Measurements from ENCODE around the gene HOXB6. TPM values are rescaled to one million over a fixed set of nuclear protein-coding genes. Genes with fewer than 3 reads are reported as not detected.

Gene HOXB6
- total RNA-seq, 4 donors from 2014 or later, result 0.27 to 4.6 (median 0.45) TPM

DNA sequence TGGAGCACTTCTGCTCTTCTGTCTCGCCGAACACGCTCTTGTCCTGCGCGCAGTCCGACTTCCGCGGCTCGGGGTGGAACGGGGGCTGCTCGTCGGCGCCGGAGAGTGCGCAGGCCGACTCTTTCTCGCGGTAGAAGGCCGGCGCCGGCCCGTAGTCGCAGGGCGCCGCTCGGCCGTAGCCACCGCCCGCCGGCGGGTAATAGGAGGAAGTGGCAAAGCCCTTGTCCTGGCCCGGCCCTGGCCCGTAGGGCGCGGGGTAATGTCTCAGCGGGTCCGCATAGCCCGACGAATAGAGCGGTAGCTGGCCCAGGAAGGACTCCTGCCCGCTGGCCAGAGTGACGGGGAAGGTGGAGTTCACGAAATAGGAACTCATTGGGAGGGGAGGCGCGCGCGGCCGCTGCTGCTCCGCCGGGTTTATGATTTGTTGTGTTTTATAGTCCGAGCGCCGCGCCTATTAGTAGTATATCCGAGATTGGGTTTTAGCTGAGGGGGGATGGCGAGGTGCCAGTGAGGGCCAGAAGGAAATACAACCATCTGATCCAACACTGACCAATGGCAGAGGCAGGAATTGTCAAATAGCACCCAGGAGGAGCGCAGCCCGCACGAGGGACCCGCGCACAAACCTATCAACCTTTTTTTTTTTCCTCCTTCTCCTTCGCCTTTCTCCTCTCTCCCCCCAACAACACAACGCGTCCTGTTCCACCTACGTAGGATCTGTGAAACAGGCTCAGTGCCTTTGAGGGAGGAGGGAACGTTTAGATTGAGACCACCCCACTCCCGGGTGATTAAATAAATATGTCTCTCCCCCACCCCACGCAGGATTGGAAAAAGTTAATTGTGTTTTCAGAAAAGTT is 6.8 kb downstream of the HOXB6 start:
- TF ChIP-seq, protein P1, sequence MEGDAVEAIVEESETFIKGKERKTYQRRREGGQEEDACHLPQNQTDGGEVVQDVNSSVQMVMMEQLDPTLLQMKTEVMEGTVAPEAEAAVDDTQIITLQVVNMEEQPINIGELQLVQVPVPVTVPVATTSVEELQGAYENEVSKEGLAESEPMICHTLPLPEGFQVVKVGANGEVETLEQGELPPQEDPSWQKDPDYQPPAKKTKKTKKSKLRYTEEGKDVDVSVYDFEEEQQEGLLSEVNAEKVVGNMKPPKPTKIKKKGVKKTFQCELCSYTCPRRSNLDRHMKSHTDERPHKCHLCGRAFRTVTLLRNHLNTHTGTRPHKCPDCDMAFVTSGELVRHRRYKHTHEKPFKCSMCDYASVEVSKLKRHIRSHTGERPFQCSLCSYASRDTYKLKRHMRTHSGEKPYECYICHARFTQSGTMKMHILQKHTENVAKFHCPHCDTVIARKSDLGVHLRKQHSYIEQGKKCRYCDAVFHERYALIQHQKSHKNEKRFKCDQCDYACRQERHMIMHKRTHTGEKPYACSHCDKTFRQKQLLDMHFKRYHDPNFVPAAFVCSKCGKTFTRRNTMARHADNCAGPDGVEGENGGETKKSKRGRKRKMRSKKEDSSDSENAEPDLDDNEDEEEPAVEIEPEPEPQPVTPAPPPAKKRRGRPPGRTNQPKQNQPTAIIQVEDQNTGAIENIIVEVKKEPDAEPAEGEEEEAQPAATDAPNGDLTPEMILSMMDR (IDR thresholded peaks at IDR 0.05), result no peak
- TF ChIP-seq POLR2A (IDR thresholded peaks at IDR 0.05), result no peak
- H3K4me3 ChIP-seq (ENCODE audit: low read depth, poor library complexity, severe bottlenecking), result peak overlapping the region; percentile 27
- DNase-seq (ENCODE audit: low spot score in 2 of 2), result peak in 1 of 2 donors; percentile 94
- intact Hi-C loops (cut with DNase I; ENCODE audit: low total_unique reads), result no loop called here
- WGBS, 2 donors, result 6 to 10% methylated on average over 48 to 58 of the region's 68 CpGs

DNA sequence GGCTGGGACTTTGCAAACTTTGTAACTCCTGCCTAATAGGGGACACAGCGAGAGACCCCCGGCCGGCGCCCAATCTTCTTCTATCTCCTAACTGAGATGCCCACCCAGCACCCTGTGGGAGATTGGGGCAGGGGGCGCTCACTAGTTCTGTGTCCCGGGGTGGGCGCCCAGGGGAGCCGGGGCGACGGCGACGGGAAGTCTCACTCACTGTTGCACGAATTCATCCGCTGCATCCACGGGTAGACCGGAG is 7.3 kb downstream of the HOXB6 start:
- intact Hi-C loops (cut with DNase I; ENCODE audit: low total_unique reads), result no loop called here
- H3K4me3 ChIP-seq (ENCODE audit: low read depth, poor library complexity, severe bottlenecking), result no peak overlapping the region
- no peak for TF ChIP-seq POLR2A (IDR thresholded peaks at IDR 0.05)
- TF ChIP-seq, protein P1 (IDR thresholded peaks at IDR 0.05), result no peak
- WGBS, 2 donors, result 23% methylated on average over 13 to 16 of the region's 16 CpGs
- no peak for DNase-seq (ENCODE audit: low spot score in 2 of 2)

DNA sequence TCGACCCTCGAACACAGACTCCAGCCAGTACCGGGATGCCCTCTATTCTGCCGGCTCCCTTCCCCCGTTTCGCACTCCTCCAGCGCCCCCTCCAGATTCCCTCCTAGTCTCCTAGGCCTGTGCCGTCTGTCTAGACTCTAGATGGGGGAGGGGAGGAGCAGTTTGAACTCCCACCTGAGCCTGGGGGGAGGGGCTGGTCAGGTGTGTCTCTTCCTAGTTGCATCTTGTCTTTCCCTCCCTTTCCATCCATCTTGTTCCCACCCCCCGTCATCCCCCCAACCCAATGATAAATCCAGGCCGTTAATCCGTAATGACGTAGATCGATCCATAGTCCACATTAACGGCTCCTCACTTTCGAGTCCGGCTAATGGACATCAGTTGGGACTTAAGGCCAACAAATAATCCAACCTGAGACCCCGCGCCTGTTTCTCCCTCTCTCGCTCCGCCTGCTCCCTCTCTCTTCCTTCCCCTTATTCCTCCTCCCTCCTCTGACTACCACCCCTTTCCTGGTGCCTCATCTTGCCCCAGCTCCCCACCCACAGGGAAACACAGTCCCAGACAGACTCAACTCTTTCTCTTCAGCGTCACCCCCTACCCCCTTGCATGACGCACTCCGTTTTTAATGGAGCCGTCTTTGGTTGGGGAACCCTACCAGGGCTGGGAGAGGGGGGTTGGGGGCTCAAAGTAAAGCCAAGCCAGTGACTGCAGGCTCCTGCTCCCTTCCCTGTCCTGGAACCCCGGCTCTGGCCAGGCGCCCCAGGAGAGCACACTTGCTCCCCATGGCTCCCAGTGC is 7.9 kb downstream of the HOXB6 start:
- no peak for DNase-seq (ENCODE audit: low spot score in 2 of 2)
- H3K4me3 ChIP-seq (ENCODE audit: low read depth, poor library complexity, severe bottlenecking), result no peak overlapping the region
- 46 to 47% methylated on average over 26 of the region's 26 CpGs for WGBS, 2 donors
- intact Hi-C loops (cut with DNase I; ENCODE audit: low total_unique reads), result no loop called here
- TF ChIP-seq POLR2A (IDR thresholded peaks at IDR 0.05), result no peak
- TF ChIP-seq, protein P1 (IDR thresholded peaks at IDR 0.05), result no peak

DNA sequence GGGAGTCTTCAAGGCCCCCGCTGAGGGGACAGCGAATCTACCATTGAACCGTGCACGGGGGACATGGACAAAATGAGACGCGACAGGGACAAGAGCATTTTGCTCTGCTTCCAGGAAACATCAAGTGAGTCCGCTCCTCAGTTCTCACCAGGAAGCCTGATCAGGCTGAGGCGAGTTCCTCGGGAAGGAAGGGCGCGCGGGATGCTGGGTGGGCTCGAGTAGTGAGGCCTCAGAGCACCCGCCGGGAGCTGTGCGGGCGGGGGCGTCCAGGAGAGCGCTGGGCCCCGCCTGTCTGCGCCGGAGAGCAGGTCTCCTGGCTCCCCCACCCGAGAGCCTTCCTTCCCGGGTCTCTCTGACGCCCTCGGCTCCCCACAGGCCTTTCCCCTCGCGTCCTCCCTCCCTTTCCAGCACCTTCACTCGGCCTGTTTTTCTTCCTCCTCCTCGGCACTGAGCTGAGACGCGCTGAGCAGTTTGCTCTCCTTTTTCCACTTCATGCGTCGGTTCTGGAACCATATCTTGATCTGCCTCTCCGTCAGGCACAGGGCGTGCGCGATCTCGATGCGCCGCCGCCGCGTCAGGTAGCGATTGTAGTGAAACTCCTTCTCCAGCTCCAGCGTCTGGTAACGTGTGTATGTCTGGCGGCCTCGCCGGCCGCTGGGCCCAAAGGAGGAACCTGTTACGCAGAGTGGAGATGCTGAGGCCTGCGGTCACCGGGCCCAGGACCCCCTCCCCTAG is 8.6 kb downstream of the HOXB6 start:
- TF ChIP-seq, protein P1 (IDR thresholded peaks at IDR 0.05), result no peak
- TF ChIP-seq POLR2A (IDR thresholded peaks at IDR 0.05), result no peak
- 74 to 76% methylated on average over 49 to 54 of the region's 54 CpGs for WGBS, 2 donors
- DNase-seq (ENCODE audit: low spot score in 2 of 2), result no peak
- no peak overlapping the region for H3K4me3 ChIP-seq (ENCODE audit: low read depth, poor library complexity, severe bottlenecking)
- intact Hi-C loops (cut with DNase I; ENCODE audit: low total_unique reads), result no loop called here

DNA sequence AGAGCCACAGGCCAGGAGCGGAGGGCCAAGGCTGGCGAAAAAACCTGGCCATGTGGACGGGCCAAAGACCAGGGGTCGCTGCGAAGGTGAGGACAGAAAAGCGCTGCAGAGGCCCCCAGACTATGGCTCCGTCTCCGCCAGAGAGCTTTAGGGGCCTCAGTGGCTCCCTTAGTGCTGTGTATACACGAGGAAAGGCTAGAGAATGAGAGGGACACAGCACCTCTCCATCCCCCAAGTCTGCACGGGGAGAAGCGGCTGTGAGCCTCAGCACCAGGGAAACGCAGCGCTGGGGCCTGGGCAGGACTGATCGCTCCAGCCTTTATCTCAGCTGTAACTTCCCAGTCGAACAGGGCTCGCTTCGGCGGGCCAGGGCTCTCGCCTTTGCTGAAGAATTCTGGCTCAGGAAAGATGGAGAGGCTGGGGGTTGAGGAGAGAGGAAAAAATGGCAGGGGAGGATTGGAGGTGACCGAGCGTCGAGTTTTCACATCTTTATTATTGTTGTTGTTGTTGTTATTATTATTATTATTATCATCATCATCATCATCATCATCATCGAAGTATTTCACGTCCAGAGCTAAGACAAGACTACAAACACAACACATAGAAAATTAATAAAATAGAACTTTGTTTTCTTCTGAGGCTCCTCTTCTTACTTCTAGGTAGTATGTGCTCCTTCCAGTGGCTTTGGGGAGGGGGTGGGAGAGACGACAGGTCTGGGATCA is 9.3 kb downstream of the HOXB6 start:
- 90 to 91% methylated on average over 25 of the region's 25 CpGs for WGBS, 2 donors
- TF ChIP-seq, protein P1 (IDR thresholded peaks at IDR 0.05), result no peak
- no peak for TF ChIP-seq POLR2A (IDR thresholded peaks at IDR 0.05)
- H3K4me3 ChIP-seq (ENCODE audit: low read depth, poor library complexity, severe bottlenecking), result no peak overlapping the region
- intact Hi-C loops (cut with DNase I; ENCODE audit: low total_unique reads), result no loop called here
- DNase-seq (ENCODE audit: low spot score in 2 of 2), result no peak

All from lower leg skin (tissue), 4 donors.